Medulla oblongata (tissue), 1 donor: Measurements from ENCODE around the gene HPD.
"Not testable (repeated sequence)": the region's sequence is repeated elsewhere in the genome, so short reads cannot be mapped to it uniquely, and the experiment has no call there.

Experiments
- DNase-seq: peaks from one replicate; pipeline ENCODE4 v3.0.0-alpha.2; 2015; ENCODE audit errors: extremely low spot score

The HPD gene

DNA sequence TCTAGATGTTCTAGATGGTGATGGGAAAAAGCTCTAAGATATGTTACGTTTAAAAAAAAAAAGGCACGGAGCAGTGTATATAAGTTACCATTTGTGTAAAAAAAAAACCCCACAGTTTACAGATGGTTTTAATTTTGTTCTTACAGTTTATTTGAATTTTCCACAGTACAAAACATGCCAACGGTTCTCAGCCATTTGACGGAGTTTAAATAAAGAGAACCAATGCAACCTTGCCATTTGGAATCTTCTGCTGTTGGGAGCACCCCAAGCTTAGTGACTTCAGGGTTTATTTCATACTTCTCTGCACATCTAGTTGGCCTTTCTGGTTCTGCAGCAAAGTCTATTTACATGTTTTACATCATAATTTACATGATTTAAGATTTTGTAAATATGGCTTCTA, 7.7 kb upstream of the HPD start:
- no peak for DNase-seq

DNA sequence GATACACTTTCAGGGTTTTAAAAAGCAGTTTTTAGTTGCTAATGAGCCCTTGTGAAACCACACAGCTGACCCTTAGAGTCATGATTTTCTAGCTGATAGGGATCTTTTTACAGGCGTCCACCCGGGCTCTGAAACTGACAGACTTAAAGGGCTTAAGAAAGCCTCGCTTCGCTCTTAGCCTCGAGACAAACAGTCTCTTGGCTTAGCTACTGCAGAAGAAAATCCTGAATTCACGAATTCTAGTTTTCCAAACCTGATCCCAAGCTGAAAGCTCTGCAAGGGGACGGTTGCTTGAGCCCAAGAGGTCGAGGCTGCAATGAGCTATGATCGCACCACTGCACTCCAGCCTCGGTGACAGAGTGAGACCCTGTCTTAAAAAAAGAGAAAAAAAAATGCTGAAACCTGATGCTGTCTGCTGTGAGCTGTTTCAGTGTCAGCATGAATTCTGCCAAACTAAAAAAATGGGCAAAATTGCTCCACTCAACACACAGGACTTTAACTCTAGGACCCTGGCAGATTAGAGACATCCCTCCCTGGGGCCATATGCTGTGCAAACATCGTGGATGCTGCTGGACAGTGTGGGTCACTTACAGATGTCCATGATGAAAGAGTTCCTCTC, 3.1 kb upstream of the HPD start:
- no peak for DNase-seq

DNA sequence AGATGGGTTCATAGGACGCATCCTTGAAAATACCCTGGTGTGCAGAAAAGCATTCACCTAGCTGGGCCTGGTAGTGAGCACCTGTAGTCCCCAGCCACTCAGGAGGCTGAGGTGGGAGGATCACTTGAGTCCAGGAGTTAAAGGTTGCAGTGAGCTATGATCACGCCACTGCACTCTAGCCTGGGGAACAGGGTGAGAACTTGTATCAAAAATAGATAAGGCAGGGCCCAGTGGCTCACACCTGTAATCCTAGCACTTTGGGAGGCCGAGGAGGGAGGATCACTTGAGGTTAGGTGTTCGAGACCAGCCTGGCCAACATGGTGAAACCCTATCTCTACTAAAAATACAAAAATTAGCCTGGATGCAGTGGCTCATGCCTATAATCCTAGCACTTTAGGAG, 2.0 kb upstream of the HPD start:
- DNase-seq, result not testable (repeated sequence)

DNA sequence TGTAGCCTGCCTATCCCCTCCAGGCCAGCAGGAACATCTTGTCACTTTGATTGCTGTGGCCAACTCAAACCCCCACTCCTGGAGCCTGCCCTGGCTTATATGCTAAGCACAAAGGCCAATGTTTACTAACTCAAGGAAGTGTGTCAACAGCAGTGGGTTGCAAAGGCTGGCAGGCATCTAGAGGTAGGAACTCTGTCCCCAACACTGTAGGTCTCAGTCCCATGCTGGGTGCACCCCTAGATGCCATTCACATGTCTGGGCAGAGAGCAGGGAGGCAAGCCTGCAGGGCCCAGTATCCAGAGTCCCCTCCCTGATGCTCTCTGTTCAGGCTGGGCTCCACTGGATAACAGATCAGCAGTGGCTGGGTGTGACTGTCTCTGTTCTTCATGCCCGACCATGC, 1.6 kb upstream of the HPD start:
- no peak for DNase-seq

DNA sequence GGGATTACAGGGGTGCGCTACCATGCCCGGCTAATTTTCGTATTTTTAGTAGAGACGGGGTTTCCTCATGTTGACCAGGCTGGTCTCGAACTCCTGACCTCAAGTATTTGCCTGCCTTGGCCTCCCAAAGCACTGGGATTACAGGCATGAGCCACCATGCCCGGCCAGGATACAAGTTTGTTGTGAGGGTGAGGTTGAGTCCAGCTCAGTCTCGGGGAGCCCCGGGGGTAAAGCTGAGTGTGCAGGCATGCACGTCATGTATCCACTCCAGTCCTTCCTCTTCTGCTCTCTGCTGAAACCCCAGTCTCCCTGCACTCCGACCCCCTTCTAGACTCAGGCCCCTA, 369 bp downstream of the HPD start:
- DNase-seq, result no peak

DNA sequence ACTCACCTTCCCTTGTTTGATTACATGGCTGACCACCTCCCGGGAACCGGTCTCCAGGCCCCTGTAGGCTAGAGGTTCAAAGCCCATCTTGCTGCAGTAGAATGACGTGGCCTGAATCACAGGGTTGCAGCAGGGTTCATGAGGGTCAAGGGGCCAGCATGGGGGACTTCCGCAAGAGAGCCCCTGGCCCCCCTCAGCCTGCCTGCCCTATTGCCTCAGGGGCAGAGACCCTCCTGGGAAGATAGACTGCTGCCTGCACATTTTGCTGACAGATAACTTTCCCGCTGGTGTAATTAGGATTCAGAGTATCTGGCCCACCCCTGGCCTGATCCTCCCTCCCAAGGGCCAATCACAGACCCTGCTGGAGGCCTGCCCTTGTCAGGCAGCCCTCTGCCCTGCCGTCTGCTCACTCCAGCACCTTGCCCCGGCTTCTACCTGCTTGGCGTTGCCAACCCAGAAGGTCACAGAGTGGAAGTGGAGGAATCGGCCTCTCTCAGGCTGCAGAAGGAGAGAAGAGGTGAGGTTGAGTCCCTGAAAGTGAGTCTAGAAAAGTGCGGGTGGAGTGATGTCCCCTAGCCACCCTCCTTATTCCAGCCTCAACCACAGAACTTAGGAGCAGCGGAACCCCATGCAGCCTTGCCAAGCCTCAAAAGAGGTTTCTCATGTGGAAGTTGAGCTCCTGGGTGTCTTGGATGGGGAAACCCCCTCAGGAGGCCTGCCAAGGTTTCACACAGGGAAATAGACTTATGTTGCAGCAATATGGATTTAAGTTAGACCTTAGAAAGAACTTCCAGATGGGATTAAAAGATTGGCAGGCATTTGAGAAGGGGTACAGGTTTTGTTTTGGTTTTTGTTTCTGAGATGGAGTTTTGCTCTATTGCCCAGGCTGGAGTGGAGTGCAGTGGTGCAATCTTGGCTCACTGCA, 1.1 kb downstream of the HPD start:
- DNase-seq, result no peak

DNA sequence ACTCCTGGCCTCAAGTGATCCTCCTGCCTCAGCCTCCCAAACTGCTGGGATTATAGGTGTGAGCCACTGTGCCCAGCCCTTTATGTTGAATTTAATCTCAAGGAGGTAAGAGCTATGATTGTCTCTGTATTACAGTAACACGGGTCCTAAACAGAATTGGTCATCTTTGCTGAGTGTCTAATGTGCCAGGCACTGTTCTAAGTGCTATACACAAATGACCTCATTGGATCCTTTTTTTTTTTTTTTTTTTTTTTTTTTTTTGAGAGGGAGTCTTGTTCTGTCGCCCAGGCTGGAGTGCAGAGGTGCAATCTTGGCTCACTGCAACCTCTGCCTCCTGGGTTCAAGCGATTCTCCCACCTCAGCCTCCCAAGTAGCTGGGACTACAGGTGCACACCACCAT, 6.3 kb downstream of the HPD start:
- not testable (repeated sequence) for DNase-seq

DNA sequence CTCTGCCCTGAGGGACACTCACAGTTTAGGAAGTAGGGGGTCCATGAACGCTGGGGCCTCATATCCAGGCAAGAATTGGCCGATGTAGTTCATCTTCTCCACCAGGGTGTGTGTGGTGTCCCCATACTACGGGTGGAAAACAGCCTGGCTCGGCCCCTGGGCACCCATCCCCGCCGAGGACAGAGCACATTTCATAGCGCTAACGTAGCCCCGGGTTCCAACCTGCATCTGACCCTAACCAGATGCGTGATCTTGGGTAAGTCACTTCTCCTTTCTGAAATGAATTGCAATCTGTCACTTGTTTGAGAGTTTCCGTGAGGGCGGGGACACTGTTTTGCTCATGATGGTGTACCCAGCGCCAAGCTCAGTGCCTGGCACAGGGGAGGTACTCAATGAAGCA, 9.0 kb downstream of the HPD start:
- no peak for DNase-seq

DNA sequence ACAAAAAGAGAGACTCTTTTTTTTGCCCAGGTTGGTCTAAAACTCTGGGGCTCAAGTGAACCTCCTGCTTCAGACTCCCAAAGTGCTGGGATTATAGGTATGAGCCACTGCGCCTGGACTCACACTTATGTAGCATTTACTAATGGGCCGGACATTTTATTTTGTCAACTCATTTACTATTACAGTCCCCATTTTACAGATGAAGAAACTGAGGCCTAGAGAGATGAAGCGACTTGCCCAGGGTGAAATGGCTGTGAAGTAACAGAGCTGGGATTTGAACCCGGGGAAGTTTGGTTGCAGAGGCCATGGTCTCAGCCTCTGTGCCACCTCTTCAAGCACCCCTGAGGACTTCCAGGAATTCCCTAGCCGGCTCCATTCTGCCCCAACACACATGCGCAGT, 9.4 kb downstream of the HPD start:
- no peak for DNase-seq

DNA sequence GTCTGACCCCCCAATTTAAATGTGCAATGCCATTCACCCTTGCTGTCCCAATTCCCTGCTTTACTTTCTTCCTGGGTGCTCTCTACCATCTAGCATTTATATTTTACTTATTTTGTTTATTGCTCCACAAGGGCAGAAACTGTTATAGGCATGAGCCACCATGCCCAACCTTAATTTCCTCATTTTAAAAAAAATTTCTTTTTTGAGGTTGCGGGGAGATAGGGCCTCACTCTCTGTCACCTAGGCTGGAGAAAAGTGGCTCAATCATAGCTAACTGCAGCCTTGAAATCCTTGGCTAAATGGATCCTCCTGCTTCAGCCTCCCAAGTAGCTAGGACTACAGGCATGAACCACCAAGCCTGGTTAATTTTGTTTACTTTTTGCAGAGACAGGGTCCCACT, 13.0 kb downstream of the HPD start:
- no peak for DNase-seq

DNA sequence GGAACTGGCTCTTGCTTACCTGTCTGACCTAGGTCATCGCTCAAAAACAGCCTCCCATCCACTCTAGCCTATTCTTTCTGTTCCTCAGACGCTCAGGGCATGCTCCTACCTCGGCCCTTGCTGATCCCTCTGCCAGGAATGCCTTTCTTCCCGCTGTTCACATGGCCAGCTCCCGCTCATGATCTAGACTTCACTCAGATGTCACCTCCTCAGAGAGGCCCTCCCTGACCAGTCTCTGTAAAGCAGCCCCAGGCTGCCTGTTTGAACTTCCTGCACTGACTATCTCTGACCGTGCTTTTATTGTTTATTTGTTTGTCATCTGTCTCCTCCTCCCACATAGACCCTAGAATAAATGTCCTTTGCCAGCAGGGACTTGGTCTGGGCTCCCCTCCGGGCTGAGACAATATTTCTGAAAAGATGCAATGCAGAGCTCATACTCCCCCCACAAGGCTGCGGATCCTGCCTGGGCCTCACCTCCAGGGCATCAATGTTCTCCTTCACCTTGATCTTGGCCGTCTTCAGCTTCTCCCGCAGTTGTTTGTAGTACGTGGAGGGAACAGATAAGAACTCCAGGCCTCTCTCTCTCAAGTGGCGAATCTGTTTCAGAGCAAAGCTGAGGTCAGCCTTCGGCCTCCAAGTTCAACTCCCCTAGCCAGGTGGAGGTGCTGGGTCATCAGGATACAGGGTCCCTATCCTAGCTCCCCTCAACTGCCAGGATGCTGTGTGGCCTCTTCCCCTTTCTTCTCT, 15.2 kb downstream of the HPD start:
- DNase-seq, result no peak

DNA sequence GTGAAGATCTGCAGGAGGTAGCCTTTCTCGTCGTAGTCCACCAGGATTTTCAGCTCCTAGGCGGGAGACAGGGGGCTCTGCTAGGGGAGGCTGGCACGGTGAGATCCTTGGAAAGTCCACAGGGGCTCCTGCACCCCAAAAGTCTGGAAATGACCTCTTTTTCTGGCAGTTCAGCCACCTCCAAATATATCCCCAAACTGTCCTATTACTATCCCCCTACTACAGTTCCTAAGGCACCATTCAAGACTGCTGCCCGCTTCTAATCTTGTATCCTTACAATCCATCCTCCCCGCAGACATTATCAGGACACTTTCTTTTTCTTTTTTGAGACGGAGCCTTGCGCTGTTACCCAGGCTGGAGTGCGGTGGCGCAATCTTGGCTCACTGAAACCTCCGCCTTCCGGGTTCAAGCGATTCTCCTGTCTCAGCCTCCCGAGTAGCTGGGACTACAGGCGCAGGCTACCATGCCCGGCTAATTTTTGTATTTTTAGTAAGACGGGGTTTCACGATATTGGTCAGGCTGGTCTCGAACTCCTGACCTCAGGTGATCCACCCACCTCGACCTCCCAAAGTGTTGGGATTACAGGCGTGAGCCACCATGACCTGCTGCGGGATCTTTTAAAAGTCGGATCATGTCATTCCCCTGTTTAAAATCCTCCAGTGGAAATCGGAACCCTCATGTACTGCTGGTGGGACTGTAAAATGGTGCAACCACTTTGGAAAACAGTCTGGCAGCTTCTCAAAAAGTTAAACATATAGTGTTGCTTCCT, 18.5 kb downstream of the HPD start:
- no peak for DNase-seq

DNA sequence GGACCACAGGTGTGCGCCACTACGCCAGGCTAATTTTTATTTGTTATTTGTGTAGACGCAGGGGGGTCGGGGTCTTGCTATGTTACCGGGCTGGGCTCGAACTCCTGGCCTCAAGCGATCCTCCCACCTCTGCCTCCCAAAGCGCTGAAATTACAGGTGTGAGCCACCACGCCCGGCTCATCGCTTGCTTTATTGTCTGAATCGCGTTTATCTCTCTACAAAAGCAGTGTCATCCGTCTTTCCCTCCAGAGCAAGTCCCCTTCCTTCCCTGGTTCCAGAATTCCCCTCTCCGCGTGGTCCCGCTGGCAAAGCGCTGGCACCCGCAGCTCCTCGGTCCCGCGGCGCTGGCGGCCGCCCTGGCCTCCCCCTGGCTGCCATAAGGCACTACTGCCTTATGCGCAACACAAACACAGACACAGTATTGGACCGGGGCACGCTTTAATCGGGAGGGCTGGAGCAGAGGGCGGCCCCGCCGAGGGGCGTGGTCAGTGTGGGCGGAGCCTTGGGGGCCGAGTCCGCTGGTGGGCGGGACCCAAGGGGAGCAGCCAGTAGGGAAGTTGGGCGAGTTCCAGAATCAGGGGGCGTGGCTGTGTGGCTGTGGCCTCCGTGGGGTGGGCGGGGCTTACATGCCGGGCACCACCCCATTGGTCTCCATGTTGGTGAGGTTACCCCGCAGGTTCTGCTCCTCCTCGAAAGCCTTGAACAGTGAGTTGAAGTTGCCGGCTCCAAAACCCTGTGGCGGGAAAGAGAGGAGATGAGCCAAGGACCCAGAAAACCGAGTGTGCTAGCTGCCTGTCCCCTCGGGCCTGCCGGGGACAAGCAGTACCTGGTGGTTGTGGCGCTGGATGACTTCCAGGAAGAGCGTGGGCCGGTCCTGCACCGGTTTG, 19.3 kb downstream of the HPD start:
- peak; percentile 97 for DNase-seq

DNA sequence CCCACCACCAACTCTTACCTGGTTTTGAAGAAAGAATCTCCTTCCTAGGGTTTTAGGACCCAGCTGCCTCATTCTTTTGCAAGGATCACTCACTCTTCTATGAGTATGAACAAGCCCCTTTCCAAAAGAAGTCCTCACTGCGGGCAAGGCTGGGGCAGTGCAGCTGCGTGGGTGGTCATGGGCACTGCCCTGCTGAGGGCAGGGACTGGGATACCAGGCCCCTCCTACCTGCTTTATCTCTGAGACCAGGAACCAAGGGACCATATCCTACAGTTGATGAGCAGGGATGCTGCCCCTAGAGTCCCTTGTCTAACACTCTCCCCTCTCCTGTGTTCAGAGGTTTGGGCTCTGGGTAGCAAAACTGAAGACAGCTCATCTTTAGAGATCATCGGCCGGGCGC, 20.5 kb downstream of the HPD start:
- DNase-seq, result no peak

DNA sequence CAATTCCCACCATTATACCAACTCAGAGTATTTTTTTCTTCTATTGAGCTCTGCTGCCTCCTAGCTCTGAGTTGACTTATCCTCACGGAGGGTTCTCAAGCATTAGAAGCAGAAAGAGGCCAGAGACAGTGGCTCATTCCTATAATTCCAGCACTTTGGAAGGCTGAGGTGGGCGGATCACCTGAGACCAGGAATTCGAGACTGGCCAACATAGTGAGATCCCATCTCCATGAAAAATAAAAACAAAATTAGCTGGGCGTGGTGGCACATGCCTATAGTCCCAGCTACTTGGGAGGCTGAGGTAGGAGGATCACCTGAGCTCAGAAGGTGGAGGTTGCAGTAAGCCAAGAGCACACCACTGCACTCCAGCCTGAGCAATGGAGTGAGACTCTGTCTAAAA, 21.0 kb downstream of the HPD start:
- no peak for DNase-seq

DNA sequence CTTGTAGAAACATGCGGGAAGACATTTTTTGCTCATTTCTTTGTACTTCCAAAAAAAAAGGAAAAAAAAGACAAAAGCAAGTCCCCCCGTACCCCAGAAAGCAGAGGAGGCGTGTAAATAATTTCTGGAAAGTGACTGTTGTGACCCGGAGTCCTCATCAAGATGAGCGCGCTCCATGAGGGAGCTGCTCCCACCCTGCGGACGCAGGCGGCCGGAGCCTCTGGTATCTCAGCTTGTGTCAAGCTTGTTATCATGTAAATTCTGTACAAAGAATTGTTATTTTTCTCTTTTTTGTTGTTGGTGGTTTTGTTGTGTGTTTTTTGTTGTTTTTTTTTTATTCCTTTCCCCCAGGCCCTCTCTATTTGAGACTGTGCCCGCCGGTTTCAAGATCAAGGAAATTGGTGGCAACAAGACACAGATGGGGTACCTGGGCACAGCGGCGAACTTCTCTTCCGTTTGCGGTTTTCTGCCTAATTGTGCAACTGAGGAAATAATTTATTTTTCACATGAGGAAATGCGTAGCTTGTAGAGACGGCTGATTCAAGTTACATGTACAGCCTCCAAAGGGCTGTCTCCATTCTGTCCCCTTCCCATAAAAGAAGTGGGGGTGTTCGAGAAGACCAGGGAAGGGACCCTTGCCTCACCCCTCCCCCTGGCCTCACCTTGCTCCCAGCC, 27.0 kb downstream of the HPD start:
- no peak for DNase-seq

DNA sequence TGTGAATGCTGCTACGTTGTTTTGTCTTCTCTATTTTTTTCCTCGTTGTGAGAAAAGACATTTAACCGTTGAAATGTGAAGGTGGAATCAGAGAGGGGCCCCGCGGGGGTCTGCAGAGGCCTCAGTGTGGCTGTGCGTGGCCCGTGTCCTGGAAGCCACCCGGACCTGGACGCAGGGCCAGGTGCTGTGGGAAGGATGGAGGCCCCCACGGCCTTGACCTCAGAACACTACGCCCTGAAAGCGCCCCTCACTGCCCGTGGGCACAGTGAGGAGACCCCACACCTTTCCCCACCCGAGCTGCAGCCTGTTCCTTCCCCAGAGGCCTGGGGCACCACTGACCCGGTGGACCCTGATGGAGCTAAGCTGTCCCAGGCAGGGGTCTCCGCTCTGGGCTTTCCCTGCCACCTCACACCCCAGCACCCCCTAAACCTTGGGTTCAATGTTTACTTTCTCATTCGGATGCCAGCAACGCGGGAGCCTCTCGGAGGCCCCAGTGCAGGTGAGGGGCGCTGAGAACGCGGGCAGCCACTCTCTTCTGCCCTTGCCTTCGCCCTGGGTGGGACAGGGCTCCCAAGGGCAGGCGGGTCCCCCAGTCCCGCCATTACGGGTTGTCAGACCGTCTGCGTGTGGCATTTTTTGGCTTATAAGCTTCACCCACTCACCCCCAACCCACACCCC, 27.9 kb downstream of the HPD start:
- DNase-seq, result no peak

DNA sequence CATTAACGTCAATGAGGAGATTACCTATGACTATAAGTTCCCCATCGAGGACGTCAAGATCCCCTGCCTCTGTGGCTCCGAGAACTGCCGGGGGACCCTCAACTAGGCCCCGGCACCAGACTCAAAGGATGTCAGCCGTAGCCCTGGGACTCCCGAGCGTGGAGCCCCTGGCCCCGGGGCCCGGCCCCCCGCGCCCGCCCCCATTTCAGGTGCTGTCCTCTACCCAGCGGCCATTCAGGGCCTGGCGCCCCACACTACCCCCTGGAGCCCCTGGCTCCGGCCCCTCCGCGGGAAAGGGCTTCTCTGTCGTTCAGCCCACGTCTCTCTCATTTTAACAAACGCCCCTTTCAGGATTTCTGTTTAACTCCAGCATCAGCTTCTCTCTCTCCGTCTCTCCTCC, 28.5 kb downstream of the HPD start:
- DNase-seq, result no peak

DNA sequence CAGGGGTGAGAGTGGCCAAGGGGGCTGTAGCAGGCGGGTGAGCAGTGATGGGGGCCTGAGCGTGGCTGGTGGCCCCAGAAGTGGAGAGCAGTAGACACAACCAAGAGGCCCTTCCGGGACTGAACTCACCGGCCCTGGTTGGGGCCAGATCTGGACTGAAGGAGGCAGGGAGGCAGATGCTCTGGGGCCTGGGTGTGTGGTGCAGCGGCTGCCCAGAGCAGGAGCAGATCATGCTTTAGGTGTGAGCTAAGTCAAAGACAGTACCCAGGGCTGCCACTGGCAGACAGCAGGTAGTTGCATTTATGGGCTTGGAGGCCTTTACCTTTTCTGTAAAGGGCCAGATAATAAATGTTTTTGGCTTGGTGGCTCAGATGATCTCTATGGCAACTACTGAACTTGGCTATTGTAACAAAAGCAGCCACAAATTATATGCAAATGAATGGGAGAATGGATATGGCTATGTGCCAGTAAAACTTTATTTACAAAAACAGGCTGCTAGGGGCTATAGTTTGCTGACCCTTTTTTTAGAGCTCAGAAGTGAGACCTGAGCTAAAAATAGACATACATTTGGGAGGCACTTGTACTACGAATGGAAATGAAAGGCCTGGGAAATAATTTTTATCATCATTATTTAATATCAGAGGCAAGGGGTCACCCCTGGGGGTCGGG, 29.3 kb downstream of the HPD start:
- DNase-seq, result no peak
